GM21360 (cell line): ENCODE data around the gene ZNF69.
"Not testable (repeated sequence)": the region's sequence is repeated elsewhere in the genome, so short reads cannot be mapped to it uniquely, and the experiment has no call there.

Experiments used
- ATAC-seq: cut with Tn5 transposase; IDR thresholded peaks from one replicate; pipeline ENCODE4 v1.9.1; 2021; ENCODE audit warnings: mild to moderate bottlenecking, moderate library complexity; ENCODE audit not compliant: unreplicated experiment

Gene ZNF69

DNA sequence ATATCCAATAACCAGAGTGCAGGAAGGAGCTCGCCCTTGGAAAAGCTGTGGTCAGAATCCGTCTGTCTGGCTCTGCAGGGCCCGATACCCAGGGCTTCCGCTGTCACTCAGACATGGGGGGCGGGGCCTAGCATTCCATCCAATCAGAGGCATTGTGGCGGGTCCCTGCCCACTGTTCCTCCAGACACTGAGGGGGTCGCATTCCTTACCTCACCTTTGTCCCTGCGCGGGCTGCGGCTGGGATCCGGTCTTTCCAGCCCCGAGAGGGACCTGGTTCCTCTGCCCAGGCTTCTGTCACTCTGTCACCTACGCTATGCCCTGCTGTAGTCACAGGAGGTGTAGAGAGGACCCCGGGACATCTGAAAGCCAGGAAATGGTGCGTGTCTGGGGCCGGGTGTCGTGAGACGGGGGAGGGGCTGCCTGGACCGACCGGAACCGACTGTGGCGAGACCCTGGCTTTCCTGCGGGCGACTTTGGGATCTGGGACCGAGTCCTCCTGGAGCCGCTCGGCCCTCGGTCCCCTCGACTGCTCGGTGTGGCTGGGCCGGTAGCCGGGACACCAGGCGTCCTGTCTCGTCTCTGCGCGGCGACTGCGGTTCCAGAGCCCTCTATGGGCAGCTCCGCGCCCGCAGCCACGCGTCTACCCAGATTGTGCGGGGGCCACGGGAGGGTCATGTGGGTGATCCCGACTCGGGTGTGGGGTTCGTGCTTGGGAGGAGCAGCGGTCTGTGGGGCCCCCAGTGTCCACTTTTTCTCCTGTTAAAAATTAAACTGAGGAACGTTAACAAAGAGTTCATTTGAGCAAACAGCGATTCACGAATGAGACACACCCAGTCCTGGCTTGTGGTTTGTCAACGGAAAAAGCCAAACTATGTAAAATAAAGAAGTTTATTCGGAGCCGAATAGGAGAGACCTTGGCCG lies at the start of gene ZNF69:
Gene ZNF69, plus strand, starts transcription at position 172 of the 921 bp plus-strand sequence. Its CDS starts 142 bp downstream, at position 314.
- ATAC-seq: no peak

DNA sequence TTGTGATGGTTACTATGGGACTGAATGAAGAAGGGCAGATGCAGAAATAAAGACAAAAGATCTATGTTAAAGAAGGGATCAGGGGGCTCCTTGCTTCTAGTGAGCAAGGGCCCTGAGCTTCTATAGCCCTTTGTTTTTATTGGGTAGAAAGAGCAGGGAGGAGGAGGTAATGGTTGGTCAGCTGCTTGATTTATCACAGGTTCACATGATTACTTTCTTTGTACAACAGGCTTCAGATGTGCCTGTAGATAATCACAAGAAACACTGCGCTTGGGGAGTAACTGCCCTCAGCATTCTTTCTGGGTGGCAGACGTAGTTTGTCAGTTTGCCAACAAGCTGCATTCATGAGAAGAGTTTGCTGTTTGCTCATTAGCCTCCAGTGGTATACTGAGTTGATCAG lies 43.9 kb upstream of the ZNF69 start:
- ATAC-seq: no peak

GRCh38 chr19:11847615-11848014 lies 40.0 kb upstream of the ZNF69 start:
- ATAC-seq: not testable (repeated sequence)

DNA sequence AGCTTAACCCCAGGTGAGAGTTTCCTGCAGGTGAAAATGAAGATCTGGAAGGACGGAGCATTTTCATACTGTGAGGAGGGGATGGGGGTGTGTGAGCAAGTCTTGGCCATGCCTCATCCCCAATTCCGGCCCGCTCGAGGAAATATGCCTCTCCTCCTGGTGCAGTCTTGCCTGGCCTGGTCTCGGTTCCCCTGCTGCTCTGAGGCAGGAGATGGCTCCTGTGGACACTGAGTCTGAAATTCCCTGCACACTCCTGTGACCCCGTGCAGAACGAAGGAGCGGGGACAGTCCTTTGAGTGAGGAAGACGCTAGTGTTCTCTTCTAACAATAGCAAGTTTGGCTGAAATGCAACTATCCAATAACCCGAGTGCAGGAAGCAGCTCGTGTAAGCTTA lies 39.4 kb upstream of the ZNF69 start:
- ATAC-seq: no peak

GRCh38 chr19:11848594-11849469 lies 38.8 kb upstream of the ZNF69 start, which contains the start of gene ZNF439:
ZNF439 (plus strand) TSS chr19:11848726; CDS start chr19:11848868, 142 bp downstream.
- no peak for ATAC-seq

- ATAC-seq: not testable (repeated sequence)
These were observed 37.3 kb upstream of the ZNF69 start for GRCh38 chr19:11850289-11850688.

GRCh38 chr19:11853358-11853757 lies 34.2 kb upstream of the ZNF69 start:
- no peak for ATAC-seq

DNA sequence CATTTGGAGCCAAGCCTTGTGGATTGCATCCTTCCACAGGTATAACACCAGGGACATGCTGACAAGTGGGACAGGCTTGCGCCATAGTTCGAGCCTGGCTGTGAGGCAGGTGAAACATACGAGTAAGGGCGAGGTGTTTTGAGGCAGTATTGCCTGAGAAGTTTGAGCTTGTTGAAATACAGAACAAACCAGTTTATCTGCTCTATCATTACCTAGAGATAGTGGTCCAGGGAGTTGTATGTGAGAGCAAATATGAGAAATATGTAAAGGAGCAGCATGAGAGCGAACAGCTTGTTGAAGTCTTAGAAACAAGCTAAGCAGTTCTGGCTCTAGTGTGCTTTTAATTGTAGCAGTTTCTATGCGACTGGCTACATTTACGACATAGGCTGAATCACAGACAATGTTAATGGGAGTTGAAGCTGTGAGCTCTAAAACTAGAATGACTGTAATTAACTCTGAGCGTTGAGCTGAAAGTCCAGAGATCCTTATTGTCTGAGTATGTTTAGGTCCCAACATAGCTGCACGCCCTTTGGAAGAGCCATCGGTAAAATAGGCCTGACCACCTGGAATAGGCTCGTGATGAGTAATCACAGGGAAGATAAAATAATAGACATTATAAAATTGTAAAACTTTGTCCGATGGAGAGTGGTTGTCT lies 30.9 kb upstream of the ZNF69 start:
- ATAC-seq: no peak

DNA sequence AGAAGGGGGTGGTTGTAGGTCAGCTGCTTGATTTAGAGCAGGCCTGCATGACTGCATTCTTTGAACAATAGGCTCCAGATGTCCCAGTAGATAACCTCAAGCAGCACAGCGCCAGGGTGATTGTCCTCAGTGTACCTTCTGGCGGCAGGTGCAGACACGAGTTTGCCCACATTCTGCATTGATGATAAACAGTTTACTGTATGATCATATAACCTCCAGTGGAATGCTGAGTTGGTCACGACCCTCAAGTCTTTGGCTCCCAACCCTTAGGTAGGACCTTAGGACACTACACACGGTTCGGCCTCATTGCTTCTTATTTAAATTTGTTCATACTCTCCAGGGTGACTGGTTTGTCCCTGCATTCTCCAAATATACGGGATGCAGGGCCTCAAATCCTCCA lies 26.9 kb upstream of the ZNF69 start:
- ATAC-seq: no peak

- no peak for ATAC-seq
These were observed 26.3 kb upstream of the ZNF69 start for GRCh38 chr19:11861301-11861700.

DNA sequence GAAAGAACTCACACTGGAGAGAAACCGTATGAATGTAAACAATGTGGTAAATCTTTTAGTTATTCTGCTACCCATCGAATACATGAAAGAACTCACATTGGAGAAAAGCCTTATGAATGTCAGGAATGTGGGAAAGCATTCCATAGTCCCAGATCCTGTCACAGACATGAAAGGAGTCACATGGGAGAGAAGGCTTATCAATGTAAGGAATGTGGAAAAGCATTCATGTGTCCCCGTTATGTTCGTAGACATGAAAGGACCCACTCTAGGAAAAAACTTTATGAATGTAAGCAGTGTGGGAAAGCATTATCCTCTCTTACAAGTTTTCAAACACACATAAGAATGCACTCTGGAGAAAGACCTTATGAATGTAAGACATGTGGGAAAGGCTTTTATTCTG lies 19.8 kb upstream of the ZNF69 start:
- ATAC-seq: not testable (repeated sequence)

GRCh38 chr19:11868188-11868587 lies 19.4 kb upstream of the ZNF69 start:
- ATAC-seq: no peak

GRCh38 chr19:11872624-11873023 lies 15.0 kb upstream of the ZNF69 start:
- ATAC-seq: no peak

- ATAC-seq: no peak
These were observed 13.8 kb upstream of the ZNF69 start for GRCh38 chr19:11873762-11874161.

DNA sequence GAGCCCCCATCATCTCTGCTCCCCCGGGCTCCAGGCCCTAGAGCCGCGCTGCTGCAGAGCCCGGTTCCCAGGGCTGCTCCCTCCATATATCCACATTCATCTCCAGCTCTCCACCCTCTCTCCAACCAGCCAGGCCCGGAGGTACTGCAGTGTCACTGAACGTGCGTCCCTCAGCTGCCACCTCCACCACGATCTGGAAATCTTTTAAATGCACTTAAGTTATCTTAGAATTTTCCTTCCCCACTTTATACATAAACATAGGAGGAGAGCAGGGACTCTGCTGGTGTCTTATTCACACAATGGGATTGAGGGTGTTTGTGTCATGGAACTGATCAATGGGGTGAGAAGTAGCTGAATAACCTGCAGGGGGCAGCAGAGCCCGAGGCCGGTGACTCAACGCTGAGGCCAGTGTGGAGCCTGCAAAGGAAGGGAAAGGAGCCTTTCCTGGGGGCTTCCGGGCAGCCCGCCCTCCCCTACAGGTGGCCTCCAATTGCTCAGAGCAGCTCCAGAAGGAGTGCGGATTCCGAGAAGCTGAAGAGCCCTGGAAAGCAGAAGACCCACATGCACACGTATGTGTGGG lies 7.8 kb upstream of the ZNF69 start:
- not testable (repeated sequence) for ATAC-seq

- ATAC-seq: no peak
These were observed 7.0 kb upstream of the ZNF69 start for GRCh38 chr19:11880598-11880997.

DNA sequence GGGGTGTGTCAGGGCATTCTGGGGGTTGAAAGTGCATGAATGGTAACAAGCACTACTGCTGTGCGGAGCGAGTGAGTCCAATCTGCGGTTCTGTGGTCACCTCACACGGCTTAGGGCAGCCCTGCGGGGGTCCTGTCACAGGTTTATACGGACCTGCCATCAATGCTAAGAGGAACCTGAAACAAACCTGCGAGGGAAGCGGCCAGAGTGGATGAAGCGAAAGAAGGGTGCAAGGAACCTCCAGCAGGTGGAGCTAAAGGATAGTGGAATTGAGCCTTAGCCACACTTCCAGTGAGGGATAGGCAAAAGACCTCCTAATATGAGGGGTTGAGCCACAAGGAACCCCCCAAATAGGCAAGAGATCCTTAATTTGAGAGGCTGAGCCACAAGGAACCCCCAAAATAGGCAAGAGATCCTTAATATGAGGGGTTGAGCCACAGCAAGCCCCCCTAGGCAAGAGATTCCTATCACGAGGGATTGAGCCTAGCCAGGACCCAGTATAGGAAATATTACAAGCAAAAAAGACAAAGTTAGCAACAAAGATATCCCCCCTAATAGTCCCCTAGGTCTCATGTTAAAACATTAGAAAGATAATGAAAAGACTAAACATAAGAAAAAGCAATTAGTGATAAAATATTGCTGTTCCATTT lies 6.3 kb upstream of the ZNF69 start:
- no peak for ATAC-seq

GRCh38 chr19:11882606-11883005 lies 5.0 kb upstream of the ZNF69 start:
- no peak for ATAC-seq

DNA sequence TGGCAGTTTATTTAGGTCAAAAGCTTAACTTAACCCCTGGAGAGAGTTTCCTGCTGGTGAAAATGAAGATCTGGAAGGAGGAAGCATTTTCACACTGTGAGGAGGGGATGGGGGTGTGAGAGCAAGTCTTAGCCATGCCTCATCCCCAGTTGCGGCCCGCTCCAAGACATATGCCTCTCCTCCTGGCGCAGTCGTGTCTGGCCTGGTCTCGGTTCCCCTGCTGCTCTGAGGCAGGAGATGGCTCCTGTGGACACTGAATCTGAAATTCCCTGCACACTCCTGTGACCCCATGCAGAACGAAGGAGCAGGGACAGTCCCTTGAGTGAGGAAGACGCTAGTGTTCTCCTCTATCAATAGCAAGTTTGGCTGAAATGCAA lies 360 bp upstream of the ZNF69 start:
- no peak for ATAC-seq

- ATAC-seq: not testable (repeated sequence)
These were observed 2.3 kb downstream of the ZNF69 start for GRCh38 chr19:11889901-11890300.
